OCI-LY7 (cell line): Measurements from ENCODE around the gene RRM2.

Experiments
- CTCF ChIP-seq: fragments of 200-600 bp; sonication (generic); conservative IDR thresholded peaks from 2 replicates; pipeline ENCODE4 v1.5.1; 2014; ENCODE audit warnings: mild to moderate bottlenecking, antibody characterized with exemption, low read length, moderate library complexity, mixed read lengths
- EZH2phosphoT487 ChIP-seq: fragments of 200-600 bp; sonication (generic); IDR thresholded peaks from 2 replicates; pipeline ENCODE4 v1.6.1; 2018; ENCODE audit warnings: low read depth, borderline replicate concordance, mild to moderate bottlenecking, mixed run types, antibody characterized with exemption, low read length, moderate library complexity, mixed read lengths

GRCh38 chr2:10140841-10141610 is 18.5 kb downstream of the RRM2 start:
- no peak for TF ChIP-seq CTCF
- TF ChIP-seq EZH2phosphoT487, result no peak
